H1 (cell line): ENCODE measurements around the gene SPTY2D1. TPM values are rescaled to one million over a fixed set of nuclear protein-coding genes. Genes with fewer than 3 reads are reported as not detected.

Source experiments
- CTCF ChIA-PET: fragments of 300-600 bp; sonication (Branson Sonifier 250); formaldehyde crosslinking; loops from one replicate; lab custom pipeline; 2021; ENCODE audit not compliant: partially characterized antibody; lab: Charles Lee
- POLR2A ChIA-PET: fragments of 300-600 bp; sonication (Branson Sonifier 250); formaldehyde crosslinking; loops from one replicate; lab custom pipeline; 2021; ENCODE audit warnings: inconsistent platforms; ENCODE audit not compliant: partially characterized antibody; lab: Charles Lee
- DNase-seq, 2 experiments: peaks; one replicate each; pipeline versions ENCODE4 v3.0.0 to v3.0.0-alpha.2; 2010 to 2022; ENCODE audit warnings: low spot score in 2 of 2, low read depth in 1 of 2, mixed read lengths in 1 of 2
- FAIRE-seq: peaks from 2 replicates; lab custom pipeline; 2011; peaks lifted over from hg19 to GRCh38; lab: Jason Lieb, UNC
- H2AFZ ChIP-seq: 2 replicates; pipeline ENCODE4 v1.8.1; 2012; ENCODE audit warnings: low read length, inconsistent platforms
- H2AK5ac ChIP-seq: 2 replicates; pipeline ENCODE4 v1.6.1; 2013; ENCODE audit warnings: low read depth, low read length
- H2BK120ac ChIP-seq: replicated peaks from 2 replicates; pipeline ENCODE3; 2013; ENCODE audit warnings: low read depth, low read length, inconsistent platforms
- H2BK12ac ChIP-seq: 2 replicates; pipeline ENCODE4 v1.6.1; 2013; ENCODE audit warnings: low read depth, low read length
- H2BK15ac ChIP-seq: 2 replicates; pipeline ENCODE4 v1.6.1; 2013; ENCODE audit warnings: low read length
- H2BK20ac ChIP-seq: 2 replicates; pipeline ENCODE4 v1.6.1; 2013; ENCODE audit warnings: low read length
- H2BK5ac ChIP-seq: 2 replicates; pipeline ENCODE4 v1.6.1; 2013; ENCODE audit warnings: low read depth, low read length
- H3K14ac ChIP-seq: 2 replicates; pipeline ENCODE4 v1.6.1; 2013; ENCODE audit warnings: inconsistent platforms; ENCODE audit not compliant: insufficient read length
- H3K18ac ChIP-seq: 2 replicates; pipeline ENCODE4 v1.6.1; 2013; ENCODE audit warnings: low read length; ENCODE audit errors: extremely low read depth
- H3K23ac ChIP-seq: 2 replicates; pipeline ENCODE4 v1.6.1; 2013; ENCODE audit warnings: inconsistent platforms; ENCODE audit not compliant: insufficient read length
- H3K23me2 ChIP-seq: 2 replicates; pipeline ENCODE4 v1.6.1; 2013; ENCODE audit warnings: low read depth, low read length
- H3K27ac ChIP-seq: 2 replicates; pipeline ENCODE4 v1.6.1; 2011; ENCODE audit warnings: low read depth, low read length, inconsistent platforms
- H3K27me3 ChIP-seq, 4 experiments: replicated peaks in 1 of 4; 1 replicate in 1 of 4; 2 replicates in 3 of 4; pipeline versions ENCODE4 v1.6.1 to v1.8.1; 2011 to 2013; ENCODE audit warnings: low read length in 3 of 4, mild to moderate bottlenecking in 3 of 4, inconsistent platforms in 2 of 4, mixed read lengths in 2 of 4, moderate library complexity in 1 of 4; ENCODE audit not compliant: control insufficient read depth in 3 of 4, insufficient read depth in 3 of 4; ENCODE audit errors: extremely low read depth in 1 of 4
- H3K36me3 ChIP-seq, 4 experiments: 2 replicates each; pipeline versions ENCODE4 v1.6.1 to v1.8.1; 2011 to 2013; ENCODE audit warnings: mild to moderate bottlenecking in 4 of 4, low read length in 3 of 4, moderate library complexity in 2 of 4, control low read depth in 1 of 4, inconsistent platforms in 1 of 4; ENCODE audit not compliant: insufficient read depth in 4 of 4, control insufficient read depth in 2 of 4
- H3K4ac ChIP-seq: replicated peaks from 2 replicates; pipeline ENCODE3; 2013; ENCODE audit warnings: low read length, low read depth, mixed read lengths, inconsistent platforms; ENCODE audit not compliant: insufficient read length
- H3K4me1 ChIP-seq, 4 experiments: replicated peaks in 1 of 4; 1 replicate in 1 of 4; 2 replicates in 3 of 4; pipeline versions ENCODE4 v1.6.1 to v1.8.1; 2011 to 2013; ENCODE audit warnings: low read length in 3 of 4, inconsistent platforms in 2 of 4, mixed read lengths in 1 of 4; ENCODE audit not compliant: insufficient read depth in 4 of 4, control insufficient read depth in 3 of 4
- H3K4me2 ChIP-seq, 2 experiments: 2 replicates each; pipeline versions ENCODE4 v1.6.1 to v1.8.1; 2011 to 2013; ENCODE audit warnings: low read depth in 2 of 2, low read length in 2 of 2, control low read depth in 1 of 2, inconsistent platforms in 1 of 2, mild to moderate bottlenecking in 1 of 2; ENCODE audit not compliant: insufficient read depth in 1 of 2
- H3K4me3 ChIP-seq, 4 experiments: fragments of 200-600, 300-600 bp in 1 of 4; sonication (generic), shearing (Covaris generic), sonication (Bioruptor Twin) in 1 of 4; 2 replicates each; pipeline versions ENCODE4 v1.5.1 to v1.8.1; 2011 to 2016; ENCODE audit warnings: low read length in 4 of 4, low read depth in 3 of 4, control low read depth in 2 of 4, inconsistent platforms in 2 of 4, mild to moderate bottlenecking in 2 of 4, mixed read lengths in 1 of 4, moderate library complexity in 1 of 4; ENCODE audit not compliant: insufficient read depth in 2 of 4; ENCODE audit errors: extremely low read depth in 1 of 4
- H3K56ac ChIP-seq: replicated peaks from 2 replicates; pipeline ENCODE3; 2013; ENCODE audit warnings: low read depth, mild to moderate bottlenecking, mixed read lengths, low read length, inconsistent platforms; ENCODE audit not compliant: insufficient read length
- H3K79me1 ChIP-seq: 2 replicates; pipeline ENCODE4 v1.6.1; 2013; ENCODE audit warnings: low read depth, low read length, control low read depth
- H3K79me2 ChIP-seq, 2 experiments: 2 replicates each; pipeline versions ENCODE4 v1.6.1 to v1.8.1; 2012 to 2013; ENCODE audit warnings: low read length in 2 of 2, mild to moderate bottlenecking in 2 of 2, inconsistent platforms in 1 of 2; ENCODE audit not compliant: insufficient read depth in 2 of 2, control insufficient read depth in 1 of 2
- H3K9ac ChIP-seq, 4 experiments: replicated peaks in 1 of 4; 1 replicate in 1 of 4; 2 replicates in 3 of 4; pipeline versions ENCODE4 v1.6.1 to v1.8.1; 2011 to 2013; ENCODE audit warnings: low read depth in 3 of 4, low read length in 3 of 4, control low read depth in 2 of 4, mild to moderate bottlenecking in 2 of 4, moderate library complexity in 2 of 4, inconsistent platforms in 1 of 4; ENCODE audit errors: extremely low read depth in 1 of 4
- H3K9me3 ChIP-seq, 2 experiments: 2 replicates each; pipeline versions ENCODE4 v1.6.1 to v1.8.1; 2012 to 2013; ENCODE audit warnings: mild to moderate bottlenecking in 2 of 2, moderate library complexity in 2 of 2, control low read depth in 1 of 2, inconsistent platforms in 1 of 2, low read depth in 1 of 2, low read length in 1 of 2, mixed read lengths in 1 of 2; ENCODE audit not compliant: insufficient read depth in 2 of 2
- H4K20me1 ChIP-seq, 2 experiments: replicated peaks in 1 of 2; 2 replicates each; pipeline versions ENCODE3 to v1.8.1; 2011 to 2013; ENCODE audit warnings: inconsistent platforms in 2 of 2, low read length in 2 of 2, mild to moderate bottlenecking in 1 of 2; ENCODE audit not compliant: insufficient read depth in 2 of 2, control insufficient read depth in 1 of 2
- H4K5ac ChIP-seq: 2 replicates; pipeline ENCODE4 v1.6.1; 2013; ENCODE audit warnings: low read length, low read depth, mixed read lengths, inconsistent platforms; ENCODE audit not compliant: insufficient read length
- H4K8ac ChIP-seq: 2 replicates; pipeline ENCODE4 v1.8.0; 2013; ENCODE audit warnings: mild to moderate bottlenecking, moderate library complexity, low read length, inconsistent platforms; ENCODE audit not compliant: insufficient read depth; ENCODE audit errors: extremely low read depth
- H4K91ac ChIP-seq: replicated peaks from 2 replicates; pipeline ENCODE3; 2013; ENCODE audit warnings: low read length, mixed read lengths, inconsistent platforms; ENCODE audit not compliant: insufficient read length
- HDAC2 ChIP-seq, 2 experiments: fragments of 300-600 bp in 1 of 2; sonication (generic) in 1 of 2; IDR thresholded peaks; 2 replicates each; pipeline ENCODE4 v1.6.1; 2011 to 2012; ENCODE audit warnings: low read depth in 2 of 2, low read length in 2 of 2, mild to moderate bottlenecking in 2 of 2, moderate library complexity in 2 of 2, borderline replicate concordance in 1 of 2, inconsistent platforms in 1 of 2
- SIX5 ChIP-seq: IDR thresholded peaks from 2 replicates; pipeline ENCODE4 v1.6.1; 2011; ENCODE audit warnings: mild to moderate bottlenecking, low read depth, low read length
- TAF1 ChIP-seq: IDR thresholded peaks from 2 replicates; pipeline ENCODE4 v1.6.1; 2011; ENCODE audit warnings: mild to moderate bottlenecking, low read depth, low read length
- WGBS, 2 experiments: shearing (Covaris generic) in 1 of 2; methylation state at CpG; one replicate each; pipeline versions ENCODE4 v1.1.6 to v1.1.7; 2013 to 2015; ENCODE audit warnings: low lambda C conversion rate in 2 of 2, mixed read lengths in 2 of 2, inconsistent platforms in 1 of 2, low coverage in 1 of 2, missing lambda C conversion rate in 1 of 2; ENCODE audit not compliant: insufficient replicate concordance in 2 of 2, insufficient coverage in 1 of 2, insufficient read length in 1 of 2; ENCODE audit errors: extremely low coverage in 1 of 2, missing lambda C conversion rate in 1 of 2; 5-methylcytosine and 5-hydroxymethylcytosine counted together
- polyA plus RNA-seq, 7 experiments: library from polyadenylated mRNA; depleted of rRNA in 3 of 7; stranded (reverse) in 5 of 7; unstranded in 2 of 7; fragments of >200 nt in 5 of 7; fragments of 200-250 nt in 2 of 7; gene quantifications; 1 replicate in 5 of 7; 2 replicates in 1 of 7; 4 replicates in 1 of 7; pipeline versions ENCODE4 v1.2.1 to v1.2.3, GENCODE V29; 2011 to 2013; ENCODE audit warnings: missing spikeins in 2 of 7, mixed read lengths in 2 of 7
- total RNA-seq: library from RNA; stranded (reverse); fragmentation: NEBNext Ultra II Directional; extraction: Animal tissue kit (Norgen Biotek cat#: 25700); gene quantifications from 2 replicates; pipeline ENCODE4 v1.2.1, GENCODE V29; 2021

SPTY2D1 gene
- total and polyA plus RNA-seq, 2 of the 8 experiments (the other 6 are each of a cell fraction or from before 2014, with no cell fraction given) = 4.9 to 17.6 TPM

GRCh38 chr11:18590571-18590970 is 43.6 kb downstream of the SPTY2D1 start:
- no peak overlapping the region for H3K23ac ChIP-seq
- no peak overlapping the region for H2BK15ac ChIP-seq
- CTCF ChIA-PET = no interaction called here
- no peak overlapping the region for H2BK5ac ChIP-seq
- H3K79me1 ChIP-seq = peaks cover 2% of the 10 kb centered on the region; the same call in 1 of the 2 replicates
- H2BK20ac ChIP-seq = no peak overlapping the region
- H4K8ac ChIP-seq = no peak overlapping the region
- no peak overlapping the region for H2BK12ac ChIP-seq
- FAIRE-seq = no peak
- H3K56ac ChIP-seq = no peak overlapping the region
- no peak overlapping the region for H3K14ac ChIP-seq
- peaks cover 1 to 49% of the 10 kb centered on the region in 2 experiments; a peak in 2 of 4 replicates for H3K79me2 ChIP-seq
- peak overlapping the region in 1 of 2 experiments; percentile 97; a peak in 1 of 4 replicates for H3K4me2 ChIP-seq
- no peaks in the 10 kb centered on the region; a peak in 2 of 8 replicates for H3K36me3 ChIP-seq
- DNase-seq = peak in 1 of 2 experiments; percentile 13
- no peak overlapping the region for H3K27ac ChIP-seq
- H4K5ac ChIP-seq = no peak overlapping the region
- POLR2A ChIA-PET = no interaction called here
- H3K4me3 ChIP-seq = no peak overlapping the region; a peak in 1 of 8 replicates
- no peak overlapping the region for H2AFZ ChIP-seq
- no peaks in the 10 kb centered on the region for H3K9me3 ChIP-seq
- no peak overlapping the region for H3K9ac ChIP-seq
- H2AK5ac ChIP-seq = no peak overlapping the region
- H3K23me2 ChIP-seq = peaks cover 5% of the 10 kb centered on the region; the same call in 1 of the 2 replicates
- 88% methylated on average over 2 of the region's 2 CpGs; no CpG with 5 or more reads in 1 of the 2 experiments for WGBS, 2 experiments
- no peaks in the 10 kb centered on the region for H4K20me1 ChIP-seq
- H3K27me3 ChIP-seq = no peaks in the 10 kb centered on the region
- H3K4ac ChIP-seq = no peak overlapping the region
- no peak for TF ChIP-seq HDAC2 (IDR thresholded peaks at IDR 0.05; ENCODE audit: borderline replicate concordance in 1 of 2, low read depth in 2 of 2, low read length in 2 of 2)
- no peak for TF ChIP-seq SIX5
- no peak for TF ChIP-seq TAF1
- peaks cover 0 to 3% (median 0%) of the 10 kb centered on the region in 4 experiments; a peak in 1 of 7 replicates for H3K4me1 ChIP-seq
- H4K91ac ChIP-seq = no peak overlapping the region
- no peak overlapping the region for H3K18ac ChIP-seq
- no peak overlapping the region for H2BK120ac ChIP-seq
